Neural progenitor cell (in vitro differentiated cells): ENCODE measurements around the gene PCDHB8. TPM values are rescaled to one million over a fixed set of nuclear protein-coding genes. Genes with fewer than 3 reads are reported as not detected.
A peak's percentile ranks its signal among the peaks of the same experiment; 100 is the strongest.
"Not testable (repeated sequence)": the region's sequence is repeated elsewhere in the genome, so short reads cannot be mapped to it uniquely, and the experiment has no call there.

ENCODE experiments used
- DNase-seq: peaks from one replicate; pipeline ENCODE4 v3.0.0-alpha.2; 2016; ENCODE audit warnings: low spot score
- H2AFZ ChIP-seq: fragments of 200-600 bp; sonication (generic); replicated peaks from 2 replicates; pipeline ENCODE4 v1.6.1; 2016; ENCODE audit warnings: antibody characterized with exemption
- H3F3A ChIP-seq: fragments of 200-600 bp; sonication (generic); 2 replicates; pipeline ENCODE4 v1.6.1; 2016; ENCODE audit warnings: antibody characterized with exemption, low read depth
- H3K27ac ChIP-seq: fragments of 200-600 bp; sonication (generic); 2 replicates; pipeline ENCODE4 v1.5.1; 2016; ENCODE audit warnings: mild to moderate bottlenecking
- H3K27me3 ChIP-seq: fragments of 200-600 bp; sonication (generic); 2 replicates; pipeline ENCODE4 v1.6.1; 2016; ENCODE audit warnings: mild to moderate bottlenecking, moderate library complexity
- H3K36me3 ChIP-seq: fragments of 200-600 bp; sonication (generic); 2 replicates; pipeline ENCODE4 v1.5.1; 2016
- H3K4me1 ChIP-seq: fragments of 200-600 bp; sonication (generic); 2 replicates; pipeline ENCODE4 v1.6.1; 2016; ENCODE audit warnings: mixed run types
- H3K4me2 ChIP-seq: fragments of 200-600 bp; sonication (generic); 2 replicates; pipeline ENCODE4 v1.6.1; 2016
- H3K4me3 ChIP-seq: fragments of 200-600 bp; sonication (generic); 2 replicates; pipeline ENCODE4 v1.5.1; 2016
- H3K79me2 ChIP-seq: fragments of 200-600 bp; sonication (generic); 2 replicates; pipeline ENCODE4 v1.6.1; 2016; ENCODE audit warnings: low read depth
- H3K9ac ChIP-seq: fragments of 200-600 bp; sonication (generic); 2 replicates; pipeline ENCODE4 v1.6.1; 2016
- H3K9me3 ChIP-seq: fragments of 200-600 bp; sonication (generic); 2 replicates; pipeline ENCODE4 v1.5.1; 2016; ENCODE audit warnings: low read depth
- H4K20me1 ChIP-seq: fragments of 200-600 bp; sonication (generic); 2 replicates; pipeline ENCODE4 v1.6.1; 2016; ENCODE audit warnings: low read depth
- H3K27ac Mint-ChIP-seq: 3 replicates; pipeline ENCODE4 v1.8.0; 2021; ENCODE audit warnings: mixed read lengths
- H3K27me3 Mint-ChIP-seq: 2 replicates; pipeline ENCODE4 v1.8.0; 2022; ENCODE audit warnings: low read depth, mild to moderate bottlenecking, inconsistent platforms, moderate library complexity, mixed read lengths; ENCODE audit not compliant: insufficient read depth
- H3K36me3 Mint-ChIP-seq: 3 replicates; pipeline ENCODE4 v1.8.0; 2021; ENCODE audit warnings: mixed read lengths
- H3K4me1 Mint-ChIP-seq: 3 replicates; pipeline ENCODE4 v1.8.0; 2021; ENCODE audit warnings: mixed read lengths
- H3K4me3 Mint-ChIP-seq: 3 replicates; pipeline ENCODE4 v1.8.0; 2021; ENCODE audit warnings: mild to moderate bottlenecking, moderate library complexity, mixed read lengths
- H3K9me3 Mint-ChIP-seq: 3 replicates; pipeline ENCODE4 v1.8.0; 2020; ENCODE audit warnings: mixed read lengths
- CTCF ChIP-seq: fragments of 200-600 bp; sonication (generic); IDR thresholded peaks from 2 replicates; pipeline ENCODE4 v1.5.1; 2017; ENCODE audit warnings: antibody characterized with exemption, mild to moderate bottlenecking
- EZH2 ChIP-seq: fragments of 200-600 bp; sonication (generic); IDR thresholded peaks from 2 replicates; pipeline ENCODE4 v1.6.1; 2017; ENCODE audit warnings: antibody characterized with exemption, mild to moderate bottlenecking, moderate library complexity
- EZH2phosphoT487 ChIP-seq: fragments of 200-600 bp; sonication (generic); IDR thresholded peaks from 2 replicates; pipeline ENCODE4 v1.6.1; 2017; ENCODE audit warnings: antibody characterized with exemption
- total RNA-seq: library from RNA; depleted of rRNA; stranded (reverse); fragments of >200 nt; gene quantifications from 2 replicates; pipeline ENCODE4 v1.2.3, GENCODE V29; 2015; ENCODE audit warnings: low replicate concordance

PCDHB8 gene
- total RNA-seq, 1 donor from 2014 or later, result not detected

- Histone ChIP-seq H3K27me3 (peaks cover 3% of the 10 kb centered on the region), H4K20me1 (no peaks in the 10 kb centered on the region), H3K79me2 (no peaks in the 10 kb centered on the region), H3K4me2 (no peak within 1 kb of the TSS), H3K4me3 (no peak within 1 kb of the TSS), H3K9me3 (no peaks in the 10 kb centered on the region), H3F3A (no peaks in the 10 kb centered on the region), H3K36me3 (no peaks in the 10 kb centered on the region), H3K9ac (no peak within 1 kb of the TSS), H3K27ac (no peak within 1 kb of the TSS), H2AFZ (no peak within 1 kb of the TSS), H3K4me1 (no peaks in the 10 kb centered on the region)
- Mint-ChIP-seq H3K36me3 (no peaks in the 10 kb centered on the region), H3K4me3 (no peak within 1 kb of the TSS), H3K9me3 (peaks cover 35% of the 10 kb centered on the region), H3K27ac (no peak within 1 kb of the TSS), H3K4me1 (no peaks in the 10 kb centered on the region), H3K27me3 (no peaks in the 10 kb centered on the region)
- TF ChIP-seq CTCF (peak; percentile 37), EZH2phosphoT487 (no peak), EZH2 (no peak)
- DNase-seq, result peak; percentile 5
Measured at GRCh38 chr5:141149812-141150211, 27.8 kb upstream of the PCDHB8 start, which contains the start of gene PCDHB6. TSS of gene PCDHB6 (plus strand) at chr5:141150057. CDS start at chr5:141150258, 201 bp downstream.

GRCh38 chr5:141150224-141150992, 27.2 kb upstream of the PCDHB8 start:
- H3K36me3 Mint-ChIP-seq, result no peaks in the 10 kb centered on the region
- TF ChIP-seq EZH2phosphoT487 (no peak), EZH2 (no peak), CTCF (no peak)
- Histone ChIP-seq H3K4me2 (no peak overlapping the region), H3K4me1 (no peaks in the 10 kb centered on the region), H3K36me3 (no peaks in the 10 kb centered on the region), H3K4me3 (no peak overlapping the region), H3F3A (no peaks in the 10 kb centered on the region), H3K27me3 (peaks cover 3% of the 10 kb centered on the region), H2AFZ (no peak overlapping the region), H3K79me2 (no peaks in the 10 kb centered on the region), H3K27ac (no peak overlapping the region), H4K20me1 (no peaks in the 10 kb centered on the region), H3K9ac (no peak overlapping the region), H3K9me3 (no peaks in the 10 kb centered on the region)
- H3K4me3 Mint-ChIP-seq, result no peak overlapping the region
- no peaks in the 10 kb centered on the region for H3K27me3 Mint-ChIP-seq
- DNase-seq, result no peak
- peaks cover 36% of the 10 kb centered on the region for H3K9me3 Mint-ChIP-seq
- H3K4me1 Mint-ChIP-seq, result no peaks in the 10 kb centered on the region
- H3K27ac Mint-ChIP-seq, result no peak overlapping the region

- H3F3A ChIP-seq, result no peaks in the 10 kb centered on the region
- H3K4me1 ChIP-seq, result no peaks in the 10 kb centered on the region
- H4K20me1 ChIP-seq, result no peaks in the 10 kb centered on the region
- no peaks in the 10 kb centered on the region for H3K36me3 ChIP-seq
- TF ChIP-seq CTCF, result no peak
- TF ChIP-seq EZH2phosphoT487, result no peak
- no peak for TF ChIP-seq EZH2
- no peak overlapping the region for H3K4me3 Mint-ChIP-seq
- H3K79me2 ChIP-seq, result no peaks in the 10 kb centered on the region
- no peaks in the 10 kb centered on the region for H3K4me1 Mint-ChIP-seq
- H3K9me3 ChIP-seq, result no peaks in the 10 kb centered on the region
- H3K9me3 Mint-ChIP-seq, result peaks cover 38% of the 10 kb centered on the region
- H3K9ac ChIP-seq, result no peak overlapping the region
- no peaks in the 10 kb centered on the region for H3K36me3 Mint-ChIP-seq
- no peak overlapping the region for H2AFZ ChIP-seq
- no peak overlapping the region for H3K4me2 ChIP-seq
- H3K4me3 ChIP-seq, result no peak overlapping the region
- no peak overlapping the region for H3K27ac Mint-ChIP-seq
- H3K27me3 Mint-ChIP-seq, result no peaks in the 10 kb centered on the region
- H3K27me3 ChIP-seq, result peaks cover 3% of the 10 kb centered on the region
- H3K27ac ChIP-seq, result no peak overlapping the region
- no peak for DNase-seq
Measured at GRCh38 chr5:141150993-141151325, 26.6 kb upstream of the PCDHB8 start.

- not testable (repeated sequence) for H3K4me1 ChIP-seq, H3K4me3 Mint-ChIP-seq, H3K4me1 Mint-ChIP-seq, H2AFZ ChIP-seq, H4K20me1 ChIP-seq, H3K9me3 ChIP-seq, H3F3A ChIP-seq, H3K4me3 ChIP-seq, H3K4me2 ChIP-seq, H3K27me3 ChIP-seq, DNase-seq, H3K9ac ChIP-seq, H3K27me3 Mint-ChIP-seq, H3K36me3 ChIP-seq, H3K36me3 Mint-ChIP-seq, H3K79me2 ChIP-seq, H3K27ac ChIP-seq, H3K27ac Mint-ChIP-seq
- peaks cover 43% of the 10 kb centered on the region for H3K9me3 Mint-ChIP-seq
Measured at GRCh38 chr5:141151632-141152031, 26.0 kb upstream of the PCDHB8 start.

GRCh38 chr5:141152096-141152495, 25.5 kb upstream of the PCDHB8 start:
- not testable (repeated sequence) for H3K4me3 ChIP-seq, H3K4me3 Mint-ChIP-seq, H3K27ac ChIP-seq, H3K4me1 Mint-ChIP-seq, H3K36me3 ChIP-seq, H3K27me3 Mint-ChIP-seq, H3K4me1 ChIP-seq, H4K20me1 ChIP-seq, H3K36me3 Mint-ChIP-seq, H3K9me3 ChIP-seq, H3K9ac ChIP-seq, H2AFZ ChIP-seq, H3F3A ChIP-seq, H3K79me2 ChIP-seq, H3K27ac Mint-ChIP-seq, H3K27me3 ChIP-seq, DNase-seq, H3K4me2 ChIP-seq
- peaks cover 48% of the 10 kb centered on the region for H3K9me3 Mint-ChIP-seq
